Measurements from ENCODE around the gene PLEKHH2.
"Not testable (repeated sequence)": the region's sequence is repeated elsewhere in the genome, so short reads cannot be mapped to it uniquely, and the experiment has no call there.

PLEKHH2 gene

GRCh38 chr2:43642363-43642762 is 5.3 kb downstream of the PLEKHH2 start:
- no peak for DNase-seq

GRCh38 chr2:43643680-43644079 is 6.6 kb downstream of the PLEKHH2 start:
- DNase-seq: no peak

GRCh38 chr2:43648994-43649701 is 12.1 kb downstream of the PLEKHH2 start:
- DNase-seq: no peak

GRCh38 chr2:43653506-43653905 is 16.4 kb downstream of the PLEKHH2 start:
- DNase-seq: no peak

- no peak for DNase-seq
Observed at GRCh38 chr2:43657241-43657640, 20.2 kb downstream of the PLEKHH2 start.

- DNase-seq: no peak
Observed at GRCh38 chr2:43675646-43676321, 38.7 kb downstream of the PLEKHH2 start.

- DNase-seq: peak; percentile 7 to 29
Observed at GRCh38 chr2:43676322-43677050, 39.4 kb downstream of the PLEKHH2 start, which contains the start of gene C1GALT1C1L. C1GALT1C1L (minus strand) TSS chr2:43676429; CDS start chr2:43676322, 107 bp downstream.

- not testable (repeated sequence) for DNase-seq
Observed at GRCh38 chr2:43677783-43678182, 40.7 kb downstream of the PLEKHH2 start.

- DNase-seq: no peak
Observed at GRCh38 chr2:43685357-43685756, 48.3 kb downstream of the PLEKHH2 start.

GRCh38 chr2:43689999-43690398 is 52.9 kb downstream of the PLEKHH2 start:
- DNase-seq: no peak

- DNase-seq: no peak
Observed at GRCh38 chr2:43692428-43692994, 55.5 kb downstream of the PLEKHH2 start.

GRCh38 chr2:43698140-43698539 is 61.1 kb downstream of the PLEKHH2 start:
- not testable (repeated sequence) for DNase-seq

- DNase-seq: no peak
Observed at GRCh38 chr2:43699761-43700160, 62.7 kb downstream of the PLEKHH2 start.

GRCh38 chr2:43701111-43701510 is 64.1 kb downstream of the PLEKHH2 start:
- DNase-seq: no peak

GRCh38 chr2:43707255-43708015 is 70.4 kb downstream of the PLEKHH2 start:
- no peak for DNase-seq

- DNase-seq: no peak
Observed at GRCh38 chr2:43708178-43708577, 71.1 kb downstream of the PLEKHH2 start.

GRCh38 chr2:43708891-43709290 is 71.8 kb downstream of the PLEKHH2 start:
- no peak for DNase-seq

GRCh38 chr2:43710866-43711265 is 73.8 kb downstream of the PLEKHH2 start:
- DNase-seq: no peak

- no peak for DNase-seq
Observed at GRCh38 chr2:43714164-43714563, 77.1 kb downstream of the PLEKHH2 start.

- DNase-seq: no peak
Observed at GRCh38 chr2:43715300-43716098, 78.4 kb downstream of the PLEKHH2 start.

- DNase-seq: no peak
Observed at GRCh38 chr2:43717322-43717721, 80.3 kb downstream of the PLEKHH2 start.
